GM19324 (cell line): ENCODE data around the gene PNPLA2.

ENCODE experiments used
- ATAC-seq: cut with Tn5 transposase; IDR thresholded peaks from one replicate; pipeline ENCODE4 v1.9.1; 2021; ENCODE audit warnings: mild to moderate bottlenecking, moderate library complexity; ENCODE audit not compliant: unreplicated experiment, low FRiP score

PNPLA2 gene

GRCh38 chr11:813072-813455 lies 5.7 kb upstream of the PNPLA2 start:
- ATAC-seq, result no peak

- ATAC-seq, result no peak
Observed at GRCh38 chr11:813456-814096, 5.1 kb upstream of the PNPLA2 start.

- ATAC-seq, result no peak
Observed at GRCh38 chr11:815675-816432, 2.9 kb upstream of the PNPLA2 start.

GRCh38 chr11:816433-816779 lies 2.3 kb upstream of the PNPLA2 start:
- no peak for ATAC-seq

- peak; percentile 72 for ATAC-seq
Observed at GRCh38 chr11:819129-819931, 616 bp downstream of the PNPLA2 start.

GRCh38 chr11:819943-820649 lies 1.4 kb downstream of the PNPLA2 start:
- peak; percentile 69 for ATAC-seq

- ATAC-seq, result no peak
Observed at GRCh38 chr11:820655-821511, 2.2 kb downstream of the PNPLA2 start.

- no peak for ATAC-seq
Observed at GRCh38 chr11:821512-822371, 3.0 kb downstream of the PNPLA2 start.

- no peak for ATAC-seq
Observed at GRCh38 chr11:823441-824291, 5.0 kb downstream of the PNPLA2 start.

GRCh38 chr11:824292-824880 lies 5.7 kb downstream of the PNPLA2 start:
- ATAC-seq, result no peak

GRCh38 chr11:824942-825341 lies 6.2 kb downstream of the PNPLA2 start:
- ATAC-seq, result no peak

- no peak for ATAC-seq
Observed at GRCh38 chr11:825366-826226, 6.9 kb downstream of the PNPLA2 start.

- ATAC-seq, result no peak
Observed at GRCh38 chr11:826227-826621, 7.5 kb downstream of the PNPLA2 start.

- ATAC-seq, result no peak
Observed at GRCh38 chr11:826836-827145, 8.1 kb downstream of the PNPLA2 start.

- ATAC-seq, result peak; percentile 33
Observed at GRCh38 chr11:827146-827896, 8.6 kb downstream of the PNPLA2 start.

- no peak for ATAC-seq
Observed at GRCh38 chr11:827897-828192, 9.1 kb downstream of the PNPLA2 start, which contains the start of gene CRACR2B. CRACR2B (plus strand) TSS chr11:827919; CDS start chr11:828608, 689 bp downstream.
